ENCODE results near the gene PCDHB6. TPM values are rescaled to one million over a fixed set of nuclear protein-coding genes. Genes with fewer than 3 reads are reported as not detected.
"Not testable (repeated sequence)": the region's sequence is repeated elsewhere in the genome, so short reads cannot be mapped to it uniquely, and the experiment has no call there.

Gene PCDHB6
- total RNA-seq, 1 donor from 2014 or later = 0.67 TPM

DNA sequence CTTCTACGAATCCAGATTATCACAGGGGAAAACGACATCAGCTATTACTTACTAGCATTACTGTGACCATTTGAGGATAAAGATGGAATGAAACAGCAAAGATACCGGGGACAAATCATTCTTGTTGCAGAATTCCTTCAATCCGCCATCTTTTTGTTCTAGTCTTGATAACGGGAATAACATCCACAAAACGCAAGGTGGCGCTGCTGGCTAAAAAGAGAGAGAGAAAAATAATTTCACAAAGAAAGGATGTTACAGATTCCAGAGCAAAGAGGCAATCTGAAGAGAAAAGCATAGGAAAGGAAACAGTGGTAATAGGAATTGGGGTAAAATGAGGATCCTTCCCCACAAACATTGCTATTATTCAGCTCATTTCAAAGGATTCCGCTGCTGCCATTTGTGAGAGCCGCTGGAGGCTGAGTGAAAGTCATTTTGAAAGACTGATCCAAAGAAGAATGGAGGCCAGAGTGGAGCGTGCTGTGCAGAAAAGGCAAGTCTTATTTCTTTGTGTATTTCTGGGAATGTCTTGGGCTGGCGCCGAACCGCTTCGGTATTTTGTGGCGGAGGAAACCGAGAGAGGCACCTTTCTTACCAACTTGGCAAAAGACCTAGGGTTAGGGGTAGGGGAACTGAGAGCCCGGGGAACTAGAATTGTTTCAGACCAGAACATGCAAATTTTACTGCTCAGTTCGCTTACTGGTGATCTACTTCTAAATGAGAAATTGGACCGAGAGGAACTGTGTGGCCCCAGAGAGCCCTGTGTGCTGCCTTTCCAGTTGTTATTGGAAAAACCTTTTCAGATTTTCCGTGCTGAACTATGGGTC, 22.7 kb downstream of the PCDHB6 start, which contains the start of gene PCDHB7:
Gene PCDHB7, plus strand, starts transcription at position 264 of the 824 bp plus-strand sequence. Its CDS starts 192 bp downstream, at position 456.
- Histone ChIP-seq H3K36me3 (ENCODE audit: control insufficient read depth, insufficient read depth, low read length) (no peaks in the 10 kb centered on the region), H3K4me3 (ENCODE audit: low read depth, low read length) (no peak within 1 kb of the TSS), H3K27me3 (ENCODE audit: control insufficient read depth, insufficient read depth, low read length) (no peaks in the 10 kb centered on the region)
- TF ChIP-seq, protein P1, sequence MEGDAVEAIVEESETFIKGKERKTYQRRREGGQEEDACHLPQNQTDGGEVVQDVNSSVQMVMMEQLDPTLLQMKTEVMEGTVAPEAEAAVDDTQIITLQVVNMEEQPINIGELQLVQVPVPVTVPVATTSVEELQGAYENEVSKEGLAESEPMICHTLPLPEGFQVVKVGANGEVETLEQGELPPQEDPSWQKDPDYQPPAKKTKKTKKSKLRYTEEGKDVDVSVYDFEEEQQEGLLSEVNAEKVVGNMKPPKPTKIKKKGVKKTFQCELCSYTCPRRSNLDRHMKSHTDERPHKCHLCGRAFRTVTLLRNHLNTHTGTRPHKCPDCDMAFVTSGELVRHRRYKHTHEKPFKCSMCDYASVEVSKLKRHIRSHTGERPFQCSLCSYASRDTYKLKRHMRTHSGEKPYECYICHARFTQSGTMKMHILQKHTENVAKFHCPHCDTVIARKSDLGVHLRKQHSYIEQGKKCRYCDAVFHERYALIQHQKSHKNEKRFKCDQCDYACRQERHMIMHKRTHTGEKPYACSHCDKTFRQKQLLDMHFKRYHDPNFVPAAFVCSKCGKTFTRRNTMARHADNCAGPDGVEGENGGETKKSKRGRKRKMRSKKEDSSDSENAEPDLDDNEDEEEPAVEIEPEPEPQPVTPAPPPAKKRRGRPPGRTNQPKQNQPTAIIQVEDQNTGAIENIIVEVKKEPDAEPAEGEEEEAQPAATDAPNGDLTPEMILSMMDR (IDR thresholded peaks at IDR 0.05; ENCODE audit: insufficient read depth, low read length, poor library complexity, severe bottlenecking) = peak; percentile 25
- no peak for DNase-seq (ENCODE audit: low read depth)

DNA sequence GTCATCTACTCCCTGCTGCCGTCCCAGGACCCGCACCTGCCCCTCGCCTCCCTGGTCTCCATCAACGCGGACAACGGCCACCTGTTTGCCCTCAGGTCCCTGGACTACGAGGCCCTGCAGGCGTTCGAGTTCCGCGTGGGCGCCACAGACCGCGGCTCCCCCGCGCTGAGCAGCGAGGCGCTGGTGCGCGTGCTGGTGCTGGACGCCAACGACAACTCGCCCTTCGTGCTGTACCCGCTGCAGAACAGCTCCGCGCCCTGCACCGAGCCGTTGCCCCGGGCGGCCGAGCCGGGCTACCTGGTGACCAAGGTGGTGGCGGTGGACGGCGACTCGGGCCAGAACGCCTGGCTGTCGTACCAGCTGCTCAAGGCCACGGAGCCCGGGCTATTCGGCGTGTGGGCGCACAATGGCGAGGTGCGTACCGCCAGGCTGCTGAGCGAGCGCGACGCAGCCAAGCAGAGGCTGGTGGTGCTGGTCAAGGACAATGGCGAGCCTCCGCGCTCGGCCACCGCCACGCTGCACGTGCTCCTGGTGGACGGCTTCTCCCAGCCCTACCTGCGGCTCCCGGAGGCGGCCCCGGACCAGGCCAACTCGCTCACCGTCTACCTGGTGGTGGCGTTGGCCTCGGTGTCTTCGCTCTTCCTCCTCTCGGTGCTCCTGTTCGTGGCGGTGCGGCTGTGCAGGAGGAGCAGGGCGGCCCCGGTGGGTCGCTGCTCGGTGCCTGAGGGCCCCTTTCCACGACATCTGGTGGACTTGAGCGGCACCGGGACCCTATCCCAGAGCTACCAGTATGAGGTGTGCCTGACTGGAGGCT, 24.6 kb downstream of the PCDHB6 start:
- DNase-seq (ENCODE audit: low read depth); H3K4me3 ChIP-seq (ENCODE audit: low read depth, low read length); H3K27me3 ChIP-seq (ENCODE audit: control insufficient read depth, insufficient read depth, low read length); H3K36me3 ChIP-seq (ENCODE audit: control insufficient read depth, insufficient read depth, low read length): not testable (repeated sequence)

DNA sequence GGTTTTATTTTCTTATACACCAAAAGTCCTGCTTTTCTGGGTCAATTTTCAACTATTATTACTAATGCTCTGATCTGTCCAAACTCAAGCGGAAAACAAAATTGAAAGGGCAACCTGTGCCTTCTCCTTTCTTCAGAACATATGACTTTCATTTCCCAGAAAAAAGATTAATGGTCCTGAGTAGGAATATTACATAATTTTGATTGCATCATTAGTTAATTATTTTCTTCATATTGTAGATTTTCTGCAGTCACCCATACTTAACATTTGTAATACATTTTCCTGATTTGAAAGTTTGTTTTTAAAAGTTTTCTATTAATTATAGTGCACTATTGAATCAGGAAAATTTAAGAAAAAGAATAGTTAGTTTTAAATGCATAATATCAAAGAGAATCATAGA, 26.1 kb downstream of the PCDHB6 start:
- H3K36me3 ChIP-seq (ENCODE audit: control insufficient read depth, insufficient read depth, low read length) = no peaks in the 10 kb centered on the region
- H3K27me3 ChIP-seq (ENCODE audit: control insufficient read depth, insufficient read depth, low read length) = no peaks in the 10 kb centered on the region
- TF ChIP-seq, protein P1 (IDR thresholded peaks at IDR 0.05; ENCODE audit: insufficient read depth, low read length, poor library complexity, severe bottlenecking) = no peak
- no peak overlapping the region for H3K4me3 ChIP-seq (ENCODE audit: low read depth, low read length)
- no peak for DNase-seq (ENCODE audit: low read depth)

DNA sequence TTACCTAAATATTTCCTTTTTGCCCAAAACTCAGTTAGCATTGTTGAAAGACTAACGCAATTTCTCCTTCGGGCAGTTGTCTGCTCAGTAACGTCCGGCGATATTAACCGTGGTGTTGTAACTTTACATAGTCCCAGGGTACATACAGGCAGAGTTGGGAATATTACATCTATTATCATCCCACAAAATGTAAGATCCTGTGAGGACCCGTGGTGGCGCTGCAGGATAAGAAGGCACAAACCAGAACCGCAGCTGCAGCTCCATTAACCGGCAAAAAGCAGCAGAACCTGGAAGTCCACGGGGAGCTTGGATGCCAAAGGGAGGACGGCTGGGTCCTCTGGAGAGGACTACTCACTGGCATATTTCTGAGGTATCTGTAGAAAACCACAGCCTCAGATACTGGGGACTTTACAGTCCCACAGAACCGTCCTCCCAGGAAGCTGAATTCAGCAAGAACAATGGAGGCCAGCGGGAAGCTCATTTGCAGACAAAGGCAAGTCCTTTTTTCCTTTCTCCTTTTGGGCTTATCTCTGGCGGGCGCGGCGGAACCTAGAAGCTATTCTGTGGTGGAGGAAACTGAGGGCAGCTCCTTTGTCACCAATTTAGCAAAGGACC, 27.8 kb downstream of the PCDHB6 start, which contains the start of gene PCDHB8:
Gene PCDHB8, plus strand, starts transcription at position 214 of the 615 bp plus-strand sequence. Its CDS starts 245 bp downstream, at position 459.
- H3K36me3 ChIP-seq (ENCODE audit: control insufficient read depth, insufficient read depth, low read length); DNase-seq (ENCODE audit: low read depth); H3K4me3 ChIP-seq (ENCODE audit: low read depth, low read length); H3K27me3 ChIP-seq (ENCODE audit: control insufficient read depth, insufficient read depth, low read length): not testable (repeated sequence)

DNA sequence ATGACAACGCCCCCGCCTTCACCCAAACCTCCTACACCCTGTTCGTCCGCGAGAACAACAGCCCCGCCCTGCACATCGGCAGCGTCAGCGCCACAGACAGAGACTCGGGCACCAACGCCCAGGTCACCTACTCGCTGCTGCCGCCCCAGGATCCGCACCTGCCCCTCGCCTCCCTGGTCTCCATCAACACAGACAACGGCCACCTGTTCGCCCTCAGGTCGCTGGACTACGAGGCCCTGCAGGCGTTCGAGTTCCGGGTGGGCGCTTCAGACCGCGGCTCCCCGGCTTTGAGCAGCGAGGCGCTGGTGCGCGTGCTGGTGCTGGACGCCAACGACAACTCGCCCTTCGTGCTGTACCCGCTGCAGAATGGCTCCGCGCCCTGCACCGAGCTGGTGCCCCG, 29.5 kb downstream of the PCDHB6 start:
- not testable (repeated sequence) for H3K4me3 ChIP-seq (ENCODE audit: low read depth, low read length); H3K36me3 ChIP-seq (ENCODE audit: control insufficient read depth, insufficient read depth, low read length); DNase-seq (ENCODE audit: low read depth); H3K27me3 ChIP-seq (ENCODE audit: control insufficient read depth, insufficient read depth, low read length)

DNA sequence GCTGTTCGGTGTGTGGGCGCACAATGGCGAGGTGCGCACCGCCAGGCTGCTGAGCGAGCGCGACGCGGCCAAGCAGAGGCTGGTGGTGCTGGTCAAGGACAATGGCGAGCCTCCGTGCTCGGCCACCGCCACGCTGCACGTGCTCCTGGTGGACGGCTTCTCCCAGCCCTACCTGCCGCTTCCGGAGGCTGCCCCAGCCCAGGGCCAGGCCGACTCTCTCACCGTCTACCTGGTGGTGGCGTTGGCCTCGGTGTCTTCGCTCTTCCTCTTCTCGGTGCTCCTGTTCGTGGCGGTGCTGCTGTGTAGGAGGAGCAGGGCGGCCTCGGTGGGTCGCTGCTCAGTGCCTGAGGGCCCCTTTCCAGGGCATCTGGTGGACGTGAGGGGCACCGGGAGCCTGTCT, 30.0 kb downstream of the PCDHB6 start:
- H3K4me3 ChIP-seq (ENCODE audit: low read depth, low read length); H3K36me3 ChIP-seq (ENCODE audit: control insufficient read depth, insufficient read depth, low read length); DNase-seq (ENCODE audit: low read depth); H3K27me3 ChIP-seq (ENCODE audit: control insufficient read depth, insufficient read depth, low read length): not testable (repeated sequence)

DNA sequence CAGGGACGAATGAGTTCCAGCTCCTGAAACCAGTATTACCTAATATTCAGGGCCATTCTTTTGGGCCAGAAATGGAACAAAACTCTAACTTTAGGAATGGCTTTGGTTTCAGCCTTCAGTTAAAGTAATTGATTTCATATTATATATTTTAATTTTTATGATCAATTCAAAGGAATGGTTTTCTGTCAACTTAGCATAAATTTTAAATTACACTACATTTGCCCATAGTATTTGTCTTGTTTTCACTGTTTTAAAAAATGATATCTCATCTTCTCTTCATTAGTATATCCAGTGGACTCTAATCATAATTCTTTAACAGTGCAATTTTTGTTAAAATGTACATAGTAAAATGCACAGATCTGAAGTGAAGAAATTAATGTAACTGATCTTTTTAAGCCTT, 30.5 kb downstream of the PCDHB6 start:
- DNase-seq (ENCODE audit: low read depth) = no peak
- TF ChIP-seq, protein P1 (IDR thresholded peaks at IDR 0.05; ENCODE audit: insufficient read depth, low read length, poor library complexity, severe bottlenecking) = no peak
- no peak overlapping the region for H3K4me3 ChIP-seq (ENCODE audit: low read depth, low read length)
- H3K36me3 ChIP-seq (ENCODE audit: control insufficient read depth, insufficient read depth, low read length) = no peaks in the 10 kb centered on the region
- H3K27me3 ChIP-seq (ENCODE audit: control insufficient read depth, insufficient read depth, low read length) = no peaks in the 10 kb centered on the region
